ENCODE results near the gene PTPRQ. TPM values are rescaled to one million over a fixed set of nuclear protein-coding genes. Genes with fewer than 3 reads are reported as not detected.

PTPRQ gene
- total RNA-seq, 1 donor from 2014 or later = 0.25 TPM

DNA sequence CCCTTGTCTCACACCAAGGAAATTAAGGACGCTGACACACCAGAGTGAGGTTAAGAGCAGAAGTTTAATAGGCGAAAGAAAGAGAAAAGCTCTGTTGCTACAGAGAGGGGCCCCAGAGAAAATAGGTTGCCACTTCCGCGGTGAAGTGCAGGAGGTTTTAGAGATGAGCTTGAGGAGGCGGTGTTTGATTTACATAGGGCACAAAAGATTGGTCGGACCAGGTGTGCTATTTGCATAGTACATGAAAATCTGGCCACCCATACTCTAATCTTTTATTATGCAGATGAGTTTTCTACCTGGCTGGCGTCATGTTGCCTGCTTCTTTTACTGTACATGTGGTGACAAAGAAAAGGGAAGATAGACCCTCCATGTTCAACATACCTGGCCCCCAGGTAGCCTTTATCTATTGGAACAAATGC is 240.1 kb downstream of the PTPRQ start:
- no peaks in the 10 kb centered on the region for H3K27me3 ChIP-seq
- no peaks in the 10 kb centered on the region for H3K36me3 ChIP-seq
- no peaks in the 10 kb centered on the region for H3K4me1 ChIP-seq
- H3K9me3 ChIP-seq = no peaks in the 10 kb centered on the region
- DNase-seq (ENCODE audit: extremely low spot score in 2 of 2) = no peak
- intact Hi-C loops (cut with DNase I) = no loop called here
- TF ChIP-seq, protein P1, sequence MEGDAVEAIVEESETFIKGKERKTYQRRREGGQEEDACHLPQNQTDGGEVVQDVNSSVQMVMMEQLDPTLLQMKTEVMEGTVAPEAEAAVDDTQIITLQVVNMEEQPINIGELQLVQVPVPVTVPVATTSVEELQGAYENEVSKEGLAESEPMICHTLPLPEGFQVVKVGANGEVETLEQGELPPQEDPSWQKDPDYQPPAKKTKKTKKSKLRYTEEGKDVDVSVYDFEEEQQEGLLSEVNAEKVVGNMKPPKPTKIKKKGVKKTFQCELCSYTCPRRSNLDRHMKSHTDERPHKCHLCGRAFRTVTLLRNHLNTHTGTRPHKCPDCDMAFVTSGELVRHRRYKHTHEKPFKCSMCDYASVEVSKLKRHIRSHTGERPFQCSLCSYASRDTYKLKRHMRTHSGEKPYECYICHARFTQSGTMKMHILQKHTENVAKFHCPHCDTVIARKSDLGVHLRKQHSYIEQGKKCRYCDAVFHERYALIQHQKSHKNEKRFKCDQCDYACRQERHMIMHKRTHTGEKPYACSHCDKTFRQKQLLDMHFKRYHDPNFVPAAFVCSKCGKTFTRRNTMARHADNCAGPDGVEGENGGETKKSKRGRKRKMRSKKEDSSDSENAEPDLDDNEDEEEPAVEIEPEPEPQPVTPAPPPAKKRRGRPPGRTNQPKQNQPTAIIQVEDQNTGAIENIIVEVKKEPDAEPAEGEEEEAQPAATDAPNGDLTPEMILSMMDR (IDR thresholded peaks at IDR 0.05) = no peak
- TF ChIP-seq POLR2AphosphoS5 (IDR thresholded peaks at IDR 0.05; ENCODE audit: insufficient read depth in 1 of 2, low read depth in 1 of 2) = no peak
- TF ChIP-seq POLR2A (IDR thresholded peaks at IDR 0.05) = no peak
- H3K27ac ChIP-seq = no peak overlapping the region
- no peak overlapping the region for H3K4me3 ChIP-seq

DNA sequence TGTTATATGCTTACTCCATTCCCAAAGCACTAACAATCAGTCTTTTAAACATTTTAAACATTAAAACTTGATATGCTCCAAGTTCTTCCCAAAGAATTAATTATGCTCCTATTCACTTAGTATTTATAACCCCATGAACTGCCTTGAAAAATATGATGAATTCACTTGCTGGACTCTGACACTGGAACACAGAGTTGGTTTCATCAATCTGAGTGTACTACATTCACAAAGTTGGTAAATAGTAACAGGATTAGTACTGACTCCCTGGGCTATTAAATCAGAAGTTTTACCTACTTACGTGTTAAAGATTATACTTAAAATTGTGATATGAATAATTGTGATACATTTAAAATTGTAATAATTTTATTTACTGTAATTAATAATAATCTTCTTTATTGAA is 246.1 kb downstream of the PTPRQ start:
- no peak overlapping the region for H3K27ac ChIP-seq
- TF ChIP-seq POLR2AphosphoS5 (IDR thresholded peaks at IDR 0.05; ENCODE audit: insufficient read depth in 1 of 2, low read depth in 1 of 2) (no peak), POLR2A (IDR thresholded peaks at IDR 0.05) (no peak)
- TF ChIP-seq, protein P1 (IDR thresholded peaks at IDR 0.05) = no peak
- intact Hi-C loops (cut with DNase I) = no loop called here
- H3K27me3 ChIP-seq = no peaks in the 10 kb centered on the region
- no peaks in the 10 kb centered on the region for H3K4me1 ChIP-seq
- H3K4me3 ChIP-seq = no peak overlapping the region
- no peaks in the 10 kb centered on the region for H3K36me3 ChIP-seq
- DNase-seq (ENCODE audit: extremely low spot score in 2 of 2) = no peak
- H3K9me3 ChIP-seq = no peaks in the 10 kb centered on the region

DNA sequence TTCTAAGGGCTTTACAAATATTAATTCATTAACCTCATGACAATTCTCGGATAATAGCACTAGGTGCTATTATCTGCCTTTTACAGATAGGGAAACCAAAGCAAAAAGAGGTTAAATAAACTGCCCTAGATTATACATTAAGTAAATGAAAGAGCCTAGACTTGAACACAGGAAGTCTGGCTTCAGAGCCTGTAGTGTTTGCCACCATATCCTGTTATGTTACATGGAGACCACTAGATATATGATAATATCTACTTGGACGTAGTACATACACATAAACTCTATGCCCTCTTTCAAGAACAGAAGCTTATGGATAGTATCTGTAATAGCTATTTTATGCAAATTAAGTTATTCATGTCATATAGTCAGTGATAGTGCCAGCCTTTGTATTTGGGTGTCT is 246.5 kb downstream of the PTPRQ start:
- H3K27ac ChIP-seq = no peak overlapping the region
- no peaks in the 10 kb centered on the region for H3K9me3 ChIP-seq
- no peaks in the 10 kb centered on the region for H3K36me3 ChIP-seq
- intact Hi-C loops (cut with DNase I) = no loop called here
- no peak for DNase-seq (ENCODE audit: extremely low spot score in 2 of 2)
- no peaks in the 10 kb centered on the region for H3K4me1 ChIP-seq
- H3K27me3 ChIP-seq = no peaks in the 10 kb centered on the region
- no peak overlapping the region for H3K4me3 ChIP-seq
- TF ChIP-seq, protein P1 (IDR thresholded peaks at IDR 0.05) = no peak
- no peak for TF ChIP-seq POLR2AphosphoS5 (IDR thresholded peaks at IDR 0.05; ENCODE audit: insufficient read depth in 1 of 2, low read depth in 1 of 2)
- no peak for TF ChIP-seq POLR2A (IDR thresholded peaks at IDR 0.05)

DNA sequence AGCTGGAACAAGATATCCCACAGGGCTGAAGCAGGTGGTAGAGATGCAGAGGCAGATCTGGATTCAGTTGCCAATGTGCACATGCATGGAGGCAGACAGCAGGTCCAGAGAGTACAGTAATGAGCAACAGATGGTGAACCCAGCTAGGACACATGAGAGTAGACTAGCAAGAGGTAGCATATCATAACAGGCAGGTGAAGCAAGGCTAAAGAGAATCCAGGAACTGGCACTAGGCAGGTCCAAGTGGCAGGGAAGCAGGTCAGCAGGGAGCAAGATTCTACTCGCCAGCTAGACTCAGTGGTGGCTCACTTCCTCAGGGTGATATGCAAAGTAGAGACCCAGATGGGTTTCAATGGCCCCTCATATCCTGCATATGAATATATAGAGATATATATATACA is 248.1 kb downstream of the PTPRQ start:
- intact Hi-C loops (cut with DNase I) = no loop called here
- DNase-seq (ENCODE audit: extremely low spot score in 2 of 2) = no peak

DNA sequence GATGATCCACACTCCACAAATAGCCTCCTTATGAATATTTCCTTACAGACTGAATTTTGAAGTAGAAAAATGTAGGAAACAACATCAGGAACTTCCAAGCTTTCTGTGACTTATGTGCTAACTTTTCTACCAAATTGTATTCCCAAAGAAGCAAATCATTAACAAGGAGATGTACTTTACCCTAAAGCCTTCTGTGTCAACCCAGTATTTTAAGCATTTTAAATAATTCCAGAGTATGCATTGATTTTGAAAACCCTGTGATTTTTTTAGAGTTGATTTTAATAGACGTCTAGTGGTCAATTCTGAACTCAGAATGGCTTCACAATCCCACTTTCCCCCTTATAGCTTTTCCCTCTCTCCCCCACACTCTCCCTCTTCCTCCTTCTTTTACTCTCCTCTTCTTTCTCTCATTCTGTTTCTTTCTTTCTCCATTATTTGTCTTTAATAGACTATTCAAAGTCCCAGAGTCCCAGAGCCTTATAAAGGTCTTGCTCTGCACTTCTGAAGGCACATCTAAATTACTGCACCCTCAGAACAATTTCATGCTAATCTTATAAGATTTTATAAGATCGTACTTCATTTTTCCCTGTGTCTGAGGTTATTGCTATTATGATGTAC is 253.3 kb downstream of the PTPRQ start:
- no peak overlapping the region for H3K27ac ChIP-seq
- TF ChIP-seq POLR2AphosphoS5 (IDR thresholded peaks at IDR 0.05; ENCODE audit: insufficient read depth in 1 of 2, low read depth in 1 of 2) (no peak), POLR2A (IDR thresholded peaks at IDR 0.05) (no peak)
- TF ChIP-seq, protein P1 (IDR thresholded peaks at IDR 0.05) = no peak
- no peaks in the 10 kb centered on the region for H3K9me3 ChIP-seq
- intact Hi-C loops (cut with DNase I) = no loop called here
- no peaks in the 10 kb centered on the region for H3K36me3 ChIP-seq
- H3K4me1 ChIP-seq = no peaks in the 10 kb centered on the region
- no peak for DNase-seq (ENCODE audit: extremely low spot score in 2 of 2)
- H3K27me3 ChIP-seq = no peaks in the 10 kb centered on the region
- no peak overlapping the region for H3K4me3 ChIP-seq

More for the DNA sequence above, 248.1 kb downstream of the PTPRQ start:
- Histone ChIP-seq H3K4me1 (no peaks in the 10 kb centered on the region), H3K4me3 (no peak overlapping the region), H3K27ac (no peak overlapping the region), H3K27me3 (no peaks in the 10 kb centered on the region), H3K36me3 (no peaks in the 10 kb centered on the region), H3K9me3 (no peaks in the 10 kb centered on the region)
- TF ChIP-seq POLR2AphosphoS5 (IDR thresholded peaks at IDR 0.05; ENCODE audit: insufficient read depth in 1 of 2, low read depth in 1 of 2) (no peak), POLR2A (IDR thresholded peaks at IDR 0.05) (no peak)
- TF ChIP-seq, protein P1 (IDR thresholded peaks at IDR 0.05) = no peak

Measured in vagina (tissue), 2 donors.